Adrenal gland (tissue), 5 donors: ENCODE results near the gene XYLT1.

Experiments used
- CTCF ChIP-seq, 6 experiments: fragments of 450-650 bp in 4 of 6; fragments of 200-600 bp in 2 of 6; sonication (generic) in 1 of 6; IDR thresholded peaks; 1 replicate in 5 of 6; 2 replicates in 1 of 6; pipeline versions ENCODE4 v1.5.1 to v1.8.0; 2016 to 2021; ENCODE audit warnings: antibody characterized with exemption in 6 of 6, mild to moderate bottlenecking in 2 of 6, moderate library complexity in 1 of 6
- POLR2A ChIP-seq, 2 donors: fragments of 450-650 bp; IDR thresholded peaks; one replicate each; pipeline ENCODE4 v1.6.1; 2017; ENCODE audit warnings: antibody characterized with exemption in 2 of 2, mild to moderate bottlenecking in 2 of 2, moderate library complexity in 1 of 2
- donor health status: DM: no; HTN: no; CAD: no.

- TF ChIP-seq CTCF (IDR thresholded peaks at IDR 0.05), result no peak
- TF ChIP-seq POLR2A (IDR thresholded peaks at IDR 0.05), result no peak
Observed at GRCh38 chr16:17134586-17134985, 336.2 kb downstream of the XYLT1 start.
